Ishikawa (cell line): ENCODE data around the gene MTG1.

Source experiments
- CEBPB ChIP-seq: IDR thresholded peaks from 2 replicates; pipeline ENCODE4 v1.6.1; 2012
- EGR1 ChIP-seq: IDR thresholded peaks from 2 replicates; pipeline ENCODE4 v1.6.1; 2012
- EP300 ChIP-seq: IDR thresholded peaks from 2 replicates; pipeline ENCODE4 v1.6.1; 2012; ENCODE audit warnings: borderline replicate concordance
- FOXM1 ChIP-seq: IDR thresholded peaks from 2 replicates; pipeline ENCODE4 v1.6.1; 2012; ENCODE audit warnings: low read depth, borderline replicate concordance
- RAD21 ChIP-seq: IDR thresholded peaks from 2 replicates; pipeline ENCODE4 v1.6.1; 2012; ENCODE audit warnings: low read depth
- REST ChIP-seq: IDR thresholded peaks from 2 replicates; pipeline ENCODE4 v1.6.1; 2012; ENCODE audit warnings: low read depth, mild to moderate bottlenecking
- TCF12 ChIP-seq: IDR thresholded peaks from 2 replicates; pipeline ENCODE4 v1.6.1; 2012; ENCODE audit warnings: low read depth
- TEAD4 ChIP-seq: IDR thresholded peaks from 2 replicates; pipeline ENCODE4 v1.6.1; 2012
- USF1 ChIP-seq: IDR thresholded peaks from 2 replicates; pipeline ENCODE4 v1.6.1; 2012
- YY1 ChIP-seq: IDR thresholded peaks from 2 replicates; pipeline ENCODE4 v1.6.1; 2012; ENCODE audit warnings: low read depth

- TF ChIP-seq REST (no peak), RAD21 (no peak), YY1 (no peak), CEBPB (no peak), USF1 (no peak), EGR1 (no peak), TEAD4 (no peak), FOXM1 (no peak), EP300 (no peak), TCF12 (no peak)
These were observed 62.3 kb downstream of the MTG1 start for GRCh38 chr10:133456041-133456951.
